ENCODE measurements around the gene GATA1. TPM values are rescaled to one million over a fixed set of nuclear protein-coding genes. Genes with fewer than 3 reads are reported as not detected.
A peak's percentile ranks its signal among the peaks of the same experiment; 100 is the strongest.

Gene GATA1
- polyA plus RNA-seq, 2 donors, result 0.09 TPM; not detected in 1

DNA sequence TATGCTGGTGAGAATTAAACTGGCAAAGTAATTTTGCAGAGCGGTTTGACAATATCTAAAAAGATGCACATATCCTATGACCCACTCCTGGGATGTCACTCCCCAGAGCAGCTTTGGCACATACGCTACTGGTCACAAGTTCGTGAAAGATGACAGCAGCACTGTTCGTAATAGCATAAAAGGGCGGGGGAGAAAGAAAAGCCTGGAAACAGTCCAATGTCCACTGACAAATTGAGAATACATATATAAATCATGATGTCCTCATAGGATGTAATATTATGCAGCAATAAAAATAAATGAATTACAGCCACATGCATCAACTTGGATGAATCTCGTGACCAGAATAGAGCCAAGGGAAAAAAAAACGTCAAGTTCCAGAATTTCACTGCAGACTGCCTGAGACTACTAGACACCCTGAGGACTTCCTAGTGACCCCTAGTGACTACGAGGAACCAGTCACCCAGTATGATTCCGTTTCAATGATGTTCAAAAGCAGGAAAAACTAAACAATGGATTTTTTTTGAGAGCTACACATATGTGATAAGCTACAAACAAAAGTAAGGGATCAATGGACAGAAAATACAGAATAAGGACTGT, 47.2 kb downstream of the GATA1 start:
- peaks cover 0 to 4% of the 10 kb centered on the region in 2 donors for H3K9me3 ChIP-seq (ENCODE audit: control insufficient read depth in 2 of 2, insufficient read depth in 1 of 2, low read depth in 1 of 2, low read length in 1 of 2)
- H3K4me1 ChIP-seq (ENCODE audit: control insufficient read depth in 2 of 2, insufficient read depth in 2 of 2, low read length in 1 of 2), result no peaks in the 10 kb centered on the region
- H3K36me3 ChIP-seq (ENCODE audit: control insufficient read depth in 2 of 2, insufficient read depth in 2 of 2, low read length in 1 of 2), result no peaks in the 10 kb centered on the region
- peaks cover 0 to 3% of the 10 kb centered on the region in 2 donors for H3K27me3 ChIP-seq (ENCODE audit: control insufficient read depth in 1 of 2, insufficient read depth in 2 of 2, low read length in 2 of 2)
- WGBS, 2 donors, result 42 to 48% methylated on average over 9 of the region's 9 CpGs
- no peak overlapping the region for H3K4me3 ChIP-seq (ENCODE audit: low read depth in 1 of 2, low read length in 2 of 2)
- no peak overlapping the region for H3K27ac ChIP-seq (ENCODE audit: low read depth in 2 of 2, low read length in 1 of 2)

DNA sequence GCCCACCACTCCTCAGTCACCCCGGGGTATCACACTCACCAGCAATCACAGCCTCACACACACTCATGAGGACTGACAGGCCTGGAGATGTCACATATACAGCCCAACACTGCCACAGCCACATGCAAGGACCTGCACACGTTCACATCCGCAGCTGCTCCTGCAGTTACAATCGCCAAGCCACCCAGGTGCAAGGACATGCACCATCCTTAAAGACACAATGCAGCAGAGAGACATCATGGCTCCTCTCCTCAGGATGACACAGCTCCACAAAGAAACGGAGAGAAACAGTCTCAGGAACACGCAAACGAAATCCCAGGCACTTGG, 48.0 kb downstream of the GATA1 start:
- Histone ChIP-seq H3K4me1 (ENCODE audit: control insufficient read depth in 2 of 2, insufficient read depth in 2 of 2, low read length in 1 of 2) (no peaks in the 10 kb centered on the region), H3K27ac (ENCODE audit: low read depth in 2 of 2, low read length in 1 of 2) (no peak overlapping the region), H3K9me3 (ENCODE audit: control insufficient read depth in 2 of 2, insufficient read depth in 1 of 2, low read depth in 1 of 2, low read length in 1 of 2) (peaks cover 0 to 4% of the 10 kb centered on the region in 2 donors), H3K27me3 (ENCODE audit: control insufficient read depth in 1 of 2, insufficient read depth in 2 of 2, low read length in 2 of 2) (peaks cover 0 to 3% of the 10 kb centered on the region in 2 donors), H3K4me3 (ENCODE audit: low read depth in 1 of 2, low read length in 2 of 2) (no peak overlapping the region), H3K36me3 (ENCODE audit: control insufficient read depth in 2 of 2, insufficient read depth in 2 of 2, low read length in 1 of 2) (no peaks in the 10 kb centered on the region)
- WGBS, 2 donors, result 5 to 20% methylated on average over 7 of the region's 7 CpGs

DNA sequence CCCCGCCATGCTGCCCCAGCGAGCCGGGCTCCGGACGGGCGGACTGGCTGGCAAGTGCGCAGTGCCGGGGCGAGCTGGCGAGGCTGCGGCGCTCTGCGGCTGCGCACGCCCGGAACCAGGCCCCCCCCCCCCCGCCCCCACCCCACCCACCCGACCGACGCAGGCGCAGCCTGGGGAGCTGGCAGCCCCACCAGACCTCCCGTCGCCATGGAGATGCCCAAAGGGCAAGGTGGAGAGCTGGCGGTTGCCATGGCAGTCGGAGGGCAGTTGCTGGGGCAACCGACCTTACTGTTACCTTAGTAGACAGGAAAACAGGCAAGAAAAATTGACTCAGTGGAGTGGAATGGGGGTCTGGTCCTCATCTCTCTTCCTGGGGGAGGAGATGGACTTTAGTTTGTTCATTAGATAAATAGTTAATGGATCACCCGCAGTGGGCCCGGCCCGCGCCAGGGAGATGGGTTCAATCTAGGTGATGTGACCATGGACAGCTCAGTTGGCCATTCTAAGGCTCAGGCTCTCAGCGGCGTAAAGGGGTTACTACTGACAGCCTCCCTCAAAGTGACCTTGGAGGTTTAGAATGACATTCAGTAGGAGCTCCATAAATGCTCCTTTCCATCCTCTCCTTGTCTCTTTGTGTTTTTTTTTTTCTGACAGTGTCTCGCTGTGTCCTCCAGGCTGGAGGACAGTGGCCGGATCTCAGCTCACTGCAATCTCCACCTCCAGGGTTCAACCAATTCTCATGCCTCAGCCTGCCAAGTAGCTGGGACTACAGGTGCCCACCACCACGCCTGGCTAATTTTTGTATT, 49.3 kb downstream of the GATA1 start, which contains the start of gene PCSK1N:
Gene PCSK1N, minus strand, starts transcription at position 87 of the 806 bp plus-strand sequence. Its CDS starts 78 bp downstream, at position 9.
- Histone ChIP-seq H3K9me3 (ENCODE audit: control insufficient read depth in 2 of 2, insufficient read depth in 1 of 2, low read depth in 1 of 2, low read length in 1 of 2) (peaks cover 0 to 4% of the 10 kb centered on the region in 2 donors), H3K36me3 (ENCODE audit: control insufficient read depth in 2 of 2, insufficient read depth in 2 of 2, low read length in 1 of 2) (no peaks in the 10 kb centered on the region), H3K27ac (ENCODE audit: low read depth in 2 of 2, low read length in 1 of 2) (no peak within 1 kb of the TSS), H3K4me3 (ENCODE audit: low read depth in 1 of 2, low read length in 2 of 2) (peak within 1 kb of the TSS in 1 of 2 donors; percentile 20), H3K4me1 (ENCODE audit: control insufficient read depth in 2 of 2, insufficient read depth in 2 of 2, low read length in 1 of 2) (no peaks in the 10 kb centered on the region), H3K27me3 (ENCODE audit: control insufficient read depth in 1 of 2, insufficient read depth in 2 of 2, low read length in 2 of 2) (peaks cover 0 to under 1% of the 10 kb centered on the region in 2 donors)
- 14 to 36% methylated on average over 18 to 35 of the region's 35 CpGs for WGBS, 2 donors

DNA sequence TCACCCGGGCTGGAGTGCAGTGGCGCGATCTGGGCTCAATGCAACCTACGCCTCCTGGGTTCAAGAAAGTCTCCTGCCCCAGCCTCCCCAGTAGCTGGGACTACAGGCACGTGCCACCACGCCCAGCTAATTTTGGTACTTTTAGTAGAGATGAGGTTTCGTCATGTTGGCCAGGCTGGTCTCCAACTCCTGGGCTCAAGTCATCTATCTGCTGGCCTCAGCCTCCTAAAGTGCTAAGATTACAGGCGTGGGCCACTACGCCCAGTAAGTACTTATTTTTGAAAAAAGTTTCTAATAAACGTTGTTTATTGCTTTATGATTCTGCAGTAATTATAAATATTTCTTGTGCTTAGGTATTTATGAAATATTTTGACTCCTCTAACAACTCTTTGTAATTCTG, 53.3 kb downstream of the GATA1 start:
- no peak overlapping the region for H3K4me3 ChIP-seq (ENCODE audit: low read depth in 1 of 2, low read length in 2 of 2)
- no peak overlapping the region for H3K27ac ChIP-seq (ENCODE audit: low read depth in 2 of 2, low read length in 1 of 2)
- WGBS, 2 donors, result 80% methylated on average over 10 of the region's 10 CpGs

More for the DNA sequence above, 53.3 kb downstream of the GATA1 start:
- H3K27me3 ChIP-seq (ENCODE audit: control insufficient read depth in 1 of 2, insufficient read depth in 2 of 2, low read length in 2 of 2), result no peaks in the 10 kb centered on the region
- H3K36me3 ChIP-seq (ENCODE audit: control insufficient read depth in 2 of 2, insufficient read depth in 2 of 2, low read length in 1 of 2), result no peaks in the 10 kb centered on the region
- H3K9me3 ChIP-seq (ENCODE audit: control insufficient read depth in 2 of 2, insufficient read depth in 1 of 2, low read depth in 1 of 2, low read length in 1 of 2), result peaks cover 0 to 4% of the 10 kb centered on the region in 2 donors
- no peaks in the 10 kb centered on the region for H3K4me1 ChIP-seq (ENCODE audit: control insufficient read depth in 2 of 2, insufficient read depth in 2 of 2, low read length in 1 of 2)

Other genes with a start within 250 kb of the GATA1 start
- gene TBC1D25, start 246.9 kb upstream of the GATA1 start, polyA plus RNA-seq, result 1 to 10 TPM; 5.1 to 6.9 TPM
- 100 to 1,000 TPM; 134 to 205 TPM for gene RBM3, start 212.1 kb upstream of the GATA1 start, polyA plus RNA-seq
- 10 to 100 TPM; 90.1 to 96.8 TPM for gene WDR13, start 189.1 kb upstream of the GATA1 start, polyA plus RNA-seq
- 1 to 10 TPM; 1.7 to 1.8 TPM for gene WAS, start 102.8 kb upstream of the GATA1 start, polyA plus RNA-seq
- gene SUV39H1, start 89.9 kb upstream of the GATA1 start, polyA plus RNA-seq, result 1 to 10 TPM; 5.6 to 5.8 TPM
- under 1 TPM; 0.15 to 0.26 TPM for gene GLOD5, start 24.8 kb upstream of the GATA1 start, polyA plus RNA-seq
- gene HDAC6, start 15.5 kb downstream of the GATA1 start, polyA plus RNA-seq, result 10 to 100 TPM; 36.0 to 79.0 TPM
- under 1 TPM; 0.05 to 0.10 TPM for gene ERAS, start 39.9 kb downstream of the GATA1 start, polyA plus RNA-seq
- gene PCSK1N, start 49.0 kb downstream of the GATA1 start, polyA plus RNA-seq, result under 1 TPM; 0.08 to 0.31 TPM
- gene TIMM17B, start 111.2 kb downstream of the GATA1 start, polyA plus RNA-seq, result 10 to 100 TPM; 34.2 to 45.0 TPM
- 100 to 1,000 TPM in 1 of 2 donors, 10 to 100 TPM in 1; 72.2 to 102 TPM for gene PQBP1, start 111.3 kb downstream of the GATA1 start, polyA plus RNA-seq
- gene SLC35A2, start 125.1 kb downstream of the GATA1 start, polyA plus RNA-seq, result 10 to 100 TPM in 1 of 2 donors, 1 to 10 TPM in 1; 6.9 to 22.1 TPM
- 1 to 10 TPM; 2.6 to 3.7 TPM for gene PIM2, start 132.4 kb downstream of the GATA1 start, polyA plus RNA-seq
- 10 to 100 TPM; 22.3 to 27.6 TPM for gene OTUD5, start 171.0 kb downstream of the GATA1 start, polyA plus RNA-seq
- gene KCND1, start 185.3 kb downstream of the GATA1 start, polyA plus RNA-seq, result under 1 TPM; 0.25 to 0.41 TPM
- 10 to 100 TPM; 18.5 to 22.8 TPM for gene GRIPAP1, start 215.7 kb downstream of the GATA1 start, polyA plus RNA-seq